Measurements from ENCODE around the gene DEFB129.
"Not testable (repeated sequence)": the region's sequence is repeated elsewhere in the genome, so short reads cannot be mapped to it uniquely, and the experiment has no call there.

Gene DEFB129, protein sequence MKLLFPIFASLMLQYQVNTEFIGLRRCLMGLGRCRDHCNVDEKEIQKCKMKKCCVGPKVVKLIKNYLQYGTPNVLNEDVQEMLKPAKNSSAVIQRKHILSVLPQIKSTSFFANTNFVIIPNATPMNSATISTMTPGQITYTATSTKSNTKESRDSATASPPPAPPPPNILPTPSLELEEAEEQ
- total RNA-seq, result 0 reads per million in 4 experiments

DNA sequence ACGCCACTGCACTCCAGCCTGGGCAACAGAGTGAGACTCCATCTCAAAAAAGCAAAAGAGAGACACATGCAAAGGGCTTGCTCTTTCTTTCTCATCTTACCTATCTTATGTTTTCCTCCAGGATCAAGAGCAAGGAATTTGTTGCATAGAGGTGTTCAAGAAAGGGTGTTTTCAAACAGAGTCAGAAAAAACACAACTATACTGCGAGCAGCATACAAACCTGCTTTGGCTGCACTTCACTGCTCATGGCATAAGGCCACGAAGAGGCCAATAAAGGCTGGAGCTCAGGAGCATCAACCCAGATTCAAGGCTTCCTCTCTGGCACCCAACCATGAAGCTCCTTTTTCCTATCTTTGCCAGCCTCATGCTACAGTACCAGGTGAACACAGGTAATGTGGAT is at the start of gene DEFB129:
Gene DEFB129, plus strand, starts transcription at position 301 of the 400 bp plus-strand sequence. Its CDS starts 31 bp downstream, at position 332.
- DNase-seq, result no peak

DNA sequence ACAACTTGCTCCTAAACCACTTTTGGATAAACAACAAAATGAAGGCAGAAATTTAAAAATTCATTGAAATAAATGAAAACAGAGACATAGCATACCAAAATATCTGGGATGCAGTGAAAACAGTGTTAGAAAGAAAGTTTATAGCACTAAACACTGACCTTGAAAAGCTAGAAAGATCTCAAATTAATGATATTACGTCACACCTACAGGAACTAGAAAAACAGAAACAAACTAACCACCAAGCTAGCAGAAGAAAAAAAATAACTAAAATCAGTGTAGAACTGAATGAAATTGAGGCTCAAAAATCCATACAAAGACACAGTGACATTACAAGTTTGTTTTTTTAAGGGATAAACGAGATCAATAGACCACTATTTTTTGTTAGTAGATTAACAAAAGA is 42.8 kb upstream of the DEFB129 start:
- no peak for DNase-seq

DNA sequence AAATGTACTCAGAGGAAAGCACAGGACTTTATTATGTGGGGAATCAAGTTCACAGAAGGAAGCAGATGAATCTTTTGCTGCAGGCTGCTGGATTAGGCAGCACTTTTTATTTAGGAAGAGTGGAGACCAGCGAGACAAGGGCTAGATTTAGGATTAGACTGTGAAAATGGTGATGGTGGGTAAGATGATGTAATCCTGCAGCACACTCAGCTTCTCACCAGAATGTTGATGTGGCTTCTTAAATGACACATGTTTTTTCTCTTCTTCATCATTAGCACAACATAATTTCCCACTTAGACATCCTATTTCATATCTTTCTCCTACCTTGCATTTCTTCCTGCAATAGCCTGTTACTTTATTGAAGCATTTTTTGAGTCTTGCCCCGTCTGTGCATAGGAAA is 39.3 kb upstream of the DEFB129 start:
- DNase-seq, result no peak

DNA sequence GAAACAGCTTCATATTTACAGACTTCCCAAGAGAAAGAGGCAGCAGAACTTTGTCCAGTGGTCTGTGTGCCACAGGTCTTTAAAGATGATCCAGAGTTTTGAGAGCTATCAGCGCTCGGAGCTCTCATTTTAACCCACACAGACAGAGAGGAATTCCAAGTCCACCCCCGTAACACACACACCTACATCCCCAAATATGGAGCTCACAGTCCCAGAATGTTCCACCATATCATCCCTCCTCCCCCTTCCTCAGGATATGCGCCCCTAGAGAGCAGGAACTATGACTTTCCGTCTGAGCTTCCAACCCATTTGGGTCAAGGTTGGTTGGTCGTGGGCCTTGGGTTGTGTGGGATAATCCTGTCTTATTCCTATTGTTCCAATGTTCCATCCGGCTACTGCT is 37.4 kb upstream of the DEFB129 start, which contains the start of gene DEFB128:
Gene DEFB128, minus strand, starts transcription at position 101 of the 400 bp plus-strand sequence. Its CDS starts 88 bp downstream, at position 13.
- no peak for DNase-seq

DNA sequence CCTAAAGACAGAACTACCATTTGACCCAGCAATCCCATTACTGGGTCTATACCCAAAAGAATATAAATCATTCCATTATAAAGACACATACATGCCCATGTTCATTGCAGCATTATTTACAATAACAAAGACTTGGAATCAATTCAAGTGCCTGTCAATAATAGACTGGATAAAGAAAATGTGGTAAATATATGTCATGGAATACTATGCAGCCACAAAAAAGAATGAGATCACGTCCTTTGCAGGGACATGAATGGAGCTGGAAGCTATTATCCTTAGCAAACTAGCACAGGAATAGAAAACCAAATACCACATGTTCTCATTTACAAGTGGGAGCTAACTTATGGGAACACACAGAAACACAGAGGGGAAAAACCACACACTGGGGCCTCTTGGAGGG is 28.8 kb upstream of the DEFB129 start:
- DNase-seq, result no peak

DNA sequence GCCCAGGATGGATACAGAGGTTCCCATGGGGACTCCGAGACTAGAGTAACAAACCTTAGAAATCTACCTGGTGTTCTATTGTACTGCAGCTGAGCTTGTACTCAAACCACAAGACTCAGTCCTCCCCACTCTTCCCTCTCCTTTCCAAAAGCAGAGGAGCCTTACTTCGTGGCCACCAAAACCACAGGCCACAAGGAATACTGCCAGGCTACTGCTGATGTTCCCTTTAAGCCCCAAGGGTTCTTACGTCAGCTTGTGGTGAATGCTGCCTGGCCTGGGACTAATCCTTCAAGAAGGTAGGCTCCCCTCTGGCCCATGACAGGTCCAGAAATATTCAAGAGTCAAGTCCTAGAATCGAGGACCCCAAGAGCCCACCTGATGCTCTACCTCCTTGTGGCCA is 27.1 kb upstream of the DEFB129 start:
- no peak for DNase-seq

DNA sequence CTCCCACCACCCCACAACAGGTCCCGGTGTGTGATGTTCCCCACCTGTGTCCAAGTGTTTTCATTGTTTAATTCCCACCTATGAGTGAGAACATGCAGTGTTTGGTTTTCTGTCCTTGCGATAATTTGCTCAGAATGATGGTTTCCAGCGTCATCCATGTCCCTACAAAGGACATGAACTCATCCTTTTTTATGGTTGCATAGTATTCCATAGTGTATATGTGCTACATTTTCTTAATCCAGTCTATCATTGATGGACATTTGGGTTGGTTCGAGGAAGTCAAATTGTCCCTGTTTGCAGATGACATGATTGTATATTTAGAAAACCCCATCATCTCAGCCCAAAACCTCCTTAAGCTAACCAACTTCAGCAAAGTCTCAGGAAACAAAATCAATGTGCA is 23.4 kb upstream of the DEFB129 start:
- not testable (repeated sequence) for DNase-seq

DNA sequence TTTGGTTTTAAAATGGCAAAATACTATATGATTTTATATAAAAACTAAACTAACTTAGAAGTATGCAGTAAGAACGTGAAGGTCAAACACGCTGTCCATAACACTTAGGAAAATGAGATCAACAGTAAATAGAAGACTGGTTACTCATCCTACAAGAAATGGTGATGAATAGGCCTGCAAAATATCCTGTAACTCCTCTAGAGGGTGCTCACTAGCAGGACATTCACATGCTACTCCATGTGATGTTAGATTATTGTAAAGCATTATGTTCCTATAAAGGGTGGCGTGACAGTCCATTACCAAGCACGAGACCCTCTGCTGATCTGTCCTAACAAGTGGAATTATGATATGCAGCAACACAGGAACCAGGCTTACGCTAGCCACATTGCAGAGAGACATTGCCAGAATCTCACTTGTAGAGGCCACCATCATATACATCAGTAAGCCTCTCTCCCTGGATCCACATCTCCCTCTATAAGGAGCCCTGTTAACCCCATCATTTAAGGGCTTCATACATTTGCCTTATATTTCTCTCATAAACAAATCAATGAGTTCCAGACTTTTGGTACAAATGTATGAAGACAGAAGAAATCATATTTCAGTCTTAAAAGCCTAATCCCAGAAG is 18.0 kb upstream of the DEFB129 start:
- DNase-seq, result no peak

DNA sequence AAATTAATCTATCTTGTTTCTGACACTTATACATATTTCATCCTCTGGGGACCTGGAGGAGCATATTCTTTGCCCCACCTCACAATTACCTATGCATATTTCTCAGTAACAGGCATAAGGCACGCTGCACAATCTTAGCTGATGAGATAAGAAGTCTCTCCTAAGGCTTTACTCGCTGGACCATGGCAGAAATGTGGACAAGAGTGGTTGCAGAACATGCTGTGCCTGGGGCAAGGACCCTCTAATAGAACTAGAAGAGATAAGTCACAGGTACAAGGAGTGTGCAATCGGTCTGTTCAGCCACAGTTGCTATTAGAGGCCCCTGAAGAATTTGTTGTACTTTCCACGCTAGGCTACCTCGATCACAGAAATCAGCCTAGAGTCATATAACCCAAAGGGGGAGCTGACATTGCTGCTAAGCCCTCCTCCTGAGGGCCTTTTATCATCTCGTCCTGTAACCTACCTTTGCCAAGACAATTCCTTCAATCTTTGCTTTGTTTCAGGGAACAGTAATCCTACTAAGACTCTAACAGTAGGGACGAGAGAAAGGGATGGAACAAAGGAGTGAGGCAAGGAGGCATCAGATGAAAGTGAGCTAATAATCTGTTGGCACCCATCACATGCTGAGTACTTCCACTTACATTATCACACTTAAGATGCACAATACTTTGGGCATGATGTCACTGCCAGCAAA is 16.1 kb upstream of the DEFB129 start:
- DNase-seq, result no peak

DNA sequence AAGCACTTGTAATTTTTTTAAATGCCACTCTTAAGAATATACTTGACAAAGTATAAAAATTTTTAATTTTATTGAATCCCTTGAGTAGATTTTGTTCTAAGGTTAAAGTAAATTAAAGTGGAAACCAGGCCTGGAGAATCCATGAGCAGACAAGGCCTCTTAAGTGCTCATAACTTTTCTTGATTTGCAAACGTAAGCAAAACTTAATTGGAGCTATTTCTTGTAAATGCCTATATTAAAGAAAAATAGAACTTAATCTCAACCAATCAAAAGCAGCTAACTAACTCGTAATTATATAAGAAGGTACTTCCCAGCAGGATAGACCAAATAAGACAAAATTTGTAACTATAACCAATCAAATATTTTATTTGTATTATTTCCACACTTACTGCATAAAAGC is 12.7 kb upstream of the DEFB129 start:
- no peak for DNase-seq

DNA sequence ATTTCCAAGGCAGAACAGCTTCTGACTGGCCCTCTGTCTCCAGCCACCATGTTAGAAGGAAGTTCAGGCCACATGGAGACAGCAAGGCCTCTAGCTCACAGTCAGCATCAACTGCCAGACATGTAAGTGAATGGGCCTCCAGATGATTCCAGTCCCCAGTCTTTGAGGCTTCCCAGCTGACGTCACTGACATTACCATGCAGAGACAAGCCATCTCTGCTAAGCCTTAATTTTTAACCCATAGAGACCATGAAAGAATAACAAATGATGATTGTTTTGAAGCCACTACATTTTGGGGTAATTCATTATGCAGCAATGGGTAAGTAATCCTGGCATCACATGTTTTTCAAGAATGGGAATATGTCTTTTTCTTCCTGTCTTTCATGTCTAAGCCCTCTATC is 11.3 kb upstream of the DEFB129 start:
- DNase-seq, result no peak

DNA sequence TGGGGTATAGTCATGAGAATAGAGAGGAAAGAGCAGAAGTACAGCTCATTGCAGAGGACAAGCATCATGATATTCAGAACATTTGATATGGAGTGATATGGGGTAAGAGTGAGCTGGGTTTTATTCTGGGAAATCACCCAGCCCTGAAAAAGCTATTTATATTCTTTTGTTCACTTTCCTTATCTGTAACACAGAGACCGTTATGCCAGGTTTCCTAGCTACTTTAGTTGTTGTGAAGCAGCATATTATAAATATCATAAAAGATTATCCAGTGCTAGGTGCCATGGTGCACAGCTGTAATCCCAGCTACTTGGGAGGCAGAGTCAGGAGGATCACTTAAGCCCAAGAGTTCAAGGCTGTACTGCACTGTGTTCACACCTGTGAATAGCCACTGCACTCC is 9.8 kb upstream of the DEFB129 start:
- no peak for DNase-seq

DNA sequence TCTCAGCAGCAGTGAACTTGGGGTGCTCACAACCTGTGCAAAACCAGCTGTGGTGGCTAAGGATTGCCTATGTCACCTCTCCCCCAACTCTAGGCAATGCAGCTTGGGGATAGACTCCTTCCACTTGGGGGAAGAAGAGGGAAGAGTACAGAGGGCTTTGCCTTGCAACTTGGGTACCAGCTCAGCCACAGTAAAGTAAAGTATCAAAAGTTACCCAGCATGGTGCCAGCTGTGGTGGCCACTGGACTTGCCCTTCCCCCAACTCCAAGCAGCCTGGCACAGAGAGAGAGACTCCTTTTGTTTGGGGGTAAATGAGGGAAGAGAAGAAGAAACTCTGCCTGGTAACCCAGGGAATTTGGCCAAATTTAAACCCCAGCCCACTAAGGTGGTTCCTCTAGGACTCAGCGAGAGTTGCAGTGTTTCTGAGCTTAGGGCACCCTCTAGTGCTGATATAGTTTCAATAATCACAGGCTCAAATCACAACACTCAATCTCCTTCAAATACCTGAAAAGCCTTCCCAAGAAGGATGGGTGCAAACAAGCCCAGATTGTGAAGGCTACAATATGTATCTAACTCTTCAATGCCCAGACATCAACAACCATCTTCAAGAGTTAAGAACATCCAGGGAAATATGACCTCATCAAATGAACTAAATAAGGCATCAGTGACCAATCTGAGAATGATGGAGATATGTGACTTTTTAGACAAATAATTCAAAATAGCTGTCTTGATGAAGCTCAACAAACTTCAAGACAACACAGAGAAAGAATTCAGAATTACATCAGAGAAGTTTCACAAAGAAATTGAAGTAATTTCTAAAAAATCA is 7.6 kb upstream of the DEFB129 start:
- no peak for DNase-seq

DNA sequence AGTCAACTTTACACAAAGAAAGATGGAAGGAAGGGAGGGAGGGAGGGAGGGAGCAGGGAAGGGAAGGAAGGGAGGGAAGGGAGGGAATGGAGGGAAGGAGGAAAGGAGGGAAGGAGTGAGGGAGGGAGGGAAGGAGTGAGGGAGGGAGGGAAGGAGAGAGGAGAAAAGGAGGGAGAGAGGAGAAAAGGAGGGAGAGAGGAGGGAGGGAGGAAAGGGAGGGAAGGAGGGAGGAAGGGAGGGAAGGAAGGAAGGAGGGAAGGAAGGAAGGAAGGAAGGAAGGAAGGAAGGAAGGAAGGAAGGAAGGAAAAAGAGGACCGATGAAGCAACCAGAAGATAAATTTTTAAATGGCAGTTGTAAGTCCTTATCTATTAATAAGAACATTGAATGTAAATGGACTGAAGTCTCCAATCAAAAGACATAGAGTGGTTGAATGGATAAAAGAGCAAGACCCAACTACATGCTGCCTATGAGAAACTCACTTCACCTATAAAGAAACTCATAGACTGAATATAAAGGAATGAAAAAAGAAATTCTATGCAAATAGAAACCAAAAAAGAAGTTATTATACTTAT is 5.7 kb upstream of the DEFB129 start:
- DNase-seq, result no peak

DNA sequence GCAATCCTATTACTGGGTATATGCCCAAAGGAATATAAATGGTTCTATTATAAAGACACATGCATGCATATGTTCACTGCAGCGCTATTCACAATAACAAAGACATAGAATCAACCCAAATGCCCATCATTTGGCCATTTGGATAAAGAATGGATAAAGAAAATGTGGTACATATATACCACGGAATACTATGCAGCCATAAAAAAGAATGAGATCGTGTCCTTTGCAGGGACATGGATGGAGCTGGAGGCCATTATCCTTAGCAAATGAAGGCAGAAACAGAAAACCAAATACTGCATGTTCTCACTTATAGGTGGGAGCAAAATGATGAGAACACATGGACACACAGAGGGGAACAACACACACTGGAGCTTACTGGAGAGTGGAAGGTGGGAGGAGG is 1.2 kb upstream of the DEFB129 start:
- not testable (repeated sequence) for DNase-seq

DNA sequence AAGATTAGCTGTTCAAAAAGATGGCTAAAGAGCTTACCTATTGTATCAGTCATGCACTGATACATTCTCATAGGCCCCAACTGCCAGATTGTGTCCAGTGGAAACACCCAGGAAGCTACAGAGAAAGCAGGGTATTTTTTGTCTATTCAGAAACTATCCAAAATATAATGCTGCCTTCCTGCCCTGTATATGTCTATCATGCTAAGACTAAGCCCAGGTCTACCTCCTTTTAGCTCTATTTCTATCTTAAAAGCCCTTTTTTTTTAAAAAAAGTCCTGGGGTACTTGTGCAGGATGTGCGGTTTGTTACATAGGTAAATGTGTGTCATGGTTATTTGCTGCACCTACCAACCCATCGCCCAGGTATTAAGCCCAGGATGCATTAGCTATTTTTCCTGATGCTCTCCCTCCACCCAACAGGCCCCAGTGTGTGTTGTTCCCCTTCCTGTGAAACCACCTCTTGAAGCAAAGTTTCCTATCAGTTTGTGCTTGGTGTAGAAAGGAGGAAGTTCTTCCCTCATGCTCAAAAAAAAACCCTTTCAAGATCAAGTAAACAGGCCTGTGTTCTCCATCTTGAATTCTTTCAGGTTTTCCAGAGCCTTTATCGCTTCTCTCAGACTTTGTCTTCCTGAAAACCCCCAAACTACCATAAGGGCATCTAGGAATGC is 514 bp downstream of the DEFB129 start:
- no peak for DNase-seq

DNA sequence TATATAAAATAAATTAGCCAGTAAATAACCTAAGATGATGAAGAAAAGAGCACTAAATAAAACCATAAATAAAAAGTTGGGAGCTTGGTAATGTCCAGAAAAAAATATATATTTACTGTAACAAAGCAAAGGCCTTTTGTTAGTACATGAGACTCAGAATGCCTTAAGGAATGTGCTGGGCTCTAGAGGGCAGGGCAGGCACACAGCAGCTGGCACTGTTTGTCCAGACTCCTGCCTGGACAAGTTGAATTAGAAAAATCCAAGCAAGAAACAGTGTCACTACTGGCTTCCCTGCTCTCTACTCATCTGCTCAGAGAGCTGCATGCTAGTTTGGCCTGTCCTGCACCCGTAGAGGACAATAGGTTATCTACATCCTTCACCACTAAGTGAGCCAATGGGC is 8.8 kb downstream of the DEFB129 start:
- DNase-seq, result no peak

DNA sequence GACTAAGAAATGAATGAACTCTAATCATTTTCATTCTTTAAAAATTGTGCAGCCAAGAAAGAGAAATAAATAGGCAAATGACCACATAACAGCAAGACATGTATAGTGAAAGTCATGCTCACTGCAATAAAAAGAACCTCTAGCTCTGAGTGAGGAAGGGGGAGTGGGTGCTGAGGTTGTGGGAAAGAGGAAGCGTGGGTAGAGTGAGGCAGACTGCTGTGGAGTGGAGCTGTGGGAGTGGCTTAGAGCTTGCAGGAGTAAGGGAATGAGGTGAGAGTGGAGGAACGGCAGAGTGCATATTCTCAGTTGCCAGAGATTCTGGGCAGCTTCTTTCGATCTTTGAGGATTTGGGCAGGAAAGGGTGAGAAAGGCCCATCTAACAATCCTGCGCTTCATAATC is 10.4 kb downstream of the DEFB129 start:
- no peak for DNase-seq

DNA sequence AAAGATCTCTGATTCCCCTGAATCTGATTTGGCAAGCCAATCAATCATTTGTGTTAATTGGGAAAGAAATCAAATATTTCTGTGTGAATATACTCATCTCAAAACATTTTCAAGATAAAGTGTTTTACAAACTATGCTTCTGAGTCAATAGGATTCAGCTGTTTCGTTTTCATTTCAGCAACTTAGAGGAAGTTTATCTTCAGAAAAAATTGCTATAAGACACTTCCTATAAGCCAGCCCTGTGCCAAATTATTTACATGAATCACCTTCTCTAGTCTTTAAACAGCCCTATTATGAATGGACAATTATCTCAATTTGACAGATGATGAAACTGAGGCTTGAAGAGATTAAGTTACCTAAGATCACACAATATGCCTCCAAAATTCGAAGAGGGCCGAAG is 10.9 kb downstream of the DEFB129 start:
- DNase-seq, result no peak

DNA sequence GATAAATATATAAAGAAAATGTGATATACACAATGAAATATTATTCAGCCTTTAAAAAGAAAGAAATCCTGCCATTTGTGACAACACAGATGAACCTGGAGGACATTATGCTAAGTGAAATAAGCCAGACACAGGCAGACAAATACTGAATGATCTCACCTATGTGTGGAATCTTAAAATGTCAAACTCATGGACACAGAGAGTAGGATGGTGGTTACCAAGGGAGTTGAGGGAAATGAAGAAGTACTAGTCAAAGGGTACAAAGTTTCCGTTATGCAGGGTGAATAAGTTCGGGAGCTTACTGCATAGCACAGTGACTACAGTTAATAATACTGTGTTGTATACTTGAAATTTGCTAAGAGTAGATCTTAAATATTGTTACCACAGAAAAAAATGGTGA is 15.8 kb downstream of the DEFB129 start:
- DNase-seq, result no peak

DNA sequence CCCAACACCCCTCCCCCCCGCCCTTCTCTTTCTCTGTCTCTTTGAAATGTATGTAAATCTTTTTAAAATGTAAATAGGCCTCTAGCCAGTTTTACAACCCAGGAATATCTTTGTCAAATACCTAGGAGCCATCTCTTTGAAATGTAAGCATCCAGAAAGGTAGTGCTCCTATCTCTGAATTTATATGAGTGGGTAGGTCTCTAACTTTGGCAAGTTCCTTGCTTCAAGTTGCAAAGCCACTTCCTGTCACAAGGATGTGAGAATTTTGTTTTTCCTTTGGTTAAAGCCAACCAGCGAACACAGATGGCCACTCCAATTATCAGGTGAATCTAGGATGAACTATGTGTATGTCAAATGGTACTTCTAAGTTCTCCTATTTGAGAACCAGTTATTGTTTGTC is 24.3 kb downstream of the DEFB129 start:
- no peak for DNase-seq

DNA sequence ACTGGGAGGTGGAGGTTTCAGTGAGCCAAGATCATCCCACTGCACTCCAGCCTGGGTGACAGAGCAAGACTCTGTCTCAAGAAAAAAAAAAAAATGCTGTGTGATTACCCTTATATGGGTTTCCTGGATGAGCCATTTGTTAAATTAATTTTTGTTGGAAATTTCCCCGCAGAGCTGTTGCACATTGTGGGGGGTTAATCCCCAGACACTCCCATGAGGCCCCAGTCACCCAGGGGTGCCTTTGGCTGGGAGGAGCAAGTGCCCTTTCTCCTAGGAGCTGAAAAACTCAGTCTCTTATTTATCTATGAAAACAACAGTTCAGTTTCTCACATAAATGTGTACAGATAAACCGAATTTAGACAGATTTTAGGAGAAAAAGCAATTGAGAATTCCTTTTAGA is 25.7 kb downstream of the DEFB129 start:
- no peak for DNase-seq
